Heart right ventricle (tissue), 16 donors: ENCODE results near the gene KIRREL1. TPM values are rescaled to one million over a fixed set of nuclear protein-coding genes. Genes with fewer than 3 reads are reported as not detected.
A peak's percentile ranks its signal among the peaks of the same experiment; 100 is the strongest.

Source experiments
- ATAC-seq, 8 donors: fragments of 200-7000 bp; cut with Tn5 transposase; one replicate each; pipeline ENCODE4 v1.9.1; 2020; ENCODE audit warnings: mild to moderate bottlenecking in 8 of 8, moderate library complexity in 8 of 8, moderate number of reproducible peaks in 1 of 8
- DNase-seq, 2 donors: peaks; one replicate each; pipeline ENCODE4 v3.0.0-alpha.2; 2020
- H3K27ac ChIP-seq, 10 donors: fragments of 200-600 bp; sonication (generic) in 2 of 10; one replicate each; pipeline versions ENCODE4 v1.5.0 to v1.8.0; 2020 to 2022; ENCODE audit warnings: mild to moderate bottlenecking in 3 of 10
- H3K27me3 ChIP-seq, 7 donors: fragments of 200-600 bp; one replicate each; pipeline ENCODE4 v1.8.0; 2021 to 2022; ENCODE audit warnings: mild to moderate bottlenecking in 2 of 7
- H3K36me3 ChIP-seq, 9 donors: fragments of 200-600 bp; sonication (generic) in 1 of 9; one replicate each; pipeline versions ENCODE4 v1.5.0 to v1.8.0; 2020 to 2022; ENCODE audit warnings: mild to moderate bottlenecking in 2 of 9
- H3K4me1 ChIP-seq, 9 donors: fragments of 200-600 bp; sonication (generic) in 1 of 9; one replicate each; pipeline versions ENCODE4 v1.5.0 to v1.8.0; 2020 to 2022; ENCODE audit warnings: mild to moderate bottlenecking in 4 of 9
- H3K4me3 ChIP-seq, 10 donors: fragments of 200-600 bp; sonication (generic) in 2 of 10; one replicate each; pipeline versions ENCODE4 v1.5.0 to v1.8.0; 2020 to 2022; ENCODE audit warnings: mild to moderate bottlenecking in 7 of 10, moderate library complexity in 2 of 10
- H3K9me3 ChIP-seq, 11 donors: fragments of 200-600 bp in 10 of 11; sonication (generic) in 2 of 11; one replicate each; pipeline versions ENCODE4 v1.5.0 to v1.8.0; 2013 to 2022; ENCODE audit warnings: mild to moderate bottlenecking in 2 of 11, control low read depth in 1 of 11, moderate library complexity in 1 of 11
- CTCF ChIP-seq, 9 donors: fragments of 200-600 bp; sonication (generic) in 2 of 9; IDR thresholded peaks; one replicate each; pipeline versions ENCODE4 v1.5.0 to v1.8.0; 2021 to 2022; ENCODE audit warnings: antibody characterized with exemption in 9 of 9, mild to moderate bottlenecking in 5 of 9, moderate library complexity in 1 of 9
- WGBS, 2 donors: extraction: QIAGEN DNeasy Blood & Tissue Kit; methylation state at CpG; one replicate each; pipeline ENCODE4 v1.1.7; 2013; ENCODE audit warnings: inconsistent platforms in 1 of 2; 5-methylcytosine and 5-hydroxymethylcytosine counted together
- intact Hi-C, 10 donors: fragments of 100-400 bp; cut with DNase I; formaldehyde crosslinking; loops; one replicate each; pipeline versions ENCODE4 v1.11.1 to v1.14.2; 2022
- polyA plus RNA-seq, 2 donors: library from polyadenylated mRNA; stranded (reverse); fragments of 200-250 nt; gene quantifications; one replicate each; pipeline ENCODE4 v1.2.3, GENCODE V29; 2013
- total RNA-seq, 10 donors: library from RNA; stranded (reverse); fragmentation: NEBNext Ultra II Directional in 3 of 10; extraction: Animal tissue kit (Norgen Biotek cat#: 25700) in 3 of 10; gene quantifications; one replicate each; pipeline versions ENCODE4 v1.2.1 to v1.2.4, GENCODE V29; 2021 to 2023
- donor health status: Arrhythmogenic right ventricular cardiomyopathy.
- donor health status: ischemic (EF 13 %, LVEDD 7.1; RV severe dilation, severe dysfunction).
- donor health status: healthy with polysubstance abuse.
- donor health status: DM: no; HTN: yes; CAD: no.
- donor health status: DM: no; HTN: no; CAD: no.
- donor health status: ischemic (EF 25% LVEDD 6.9; RV normal size, moderate dysfunction).
- donor health status: ischemic (EF 25% LVEDD 5.7; RV mildly dilated, moderate dysfunction).
- donor health status: healthy.
- donor health status: DM: yes; HTN: yes; CAD: no.
- donor health status: Ischemic cardiomyopathy.
- donor health status: ischemic (EF 35%, LVEDD 5.7; RV mildly dilated, moderate dysfunction).
- donor health status: nonischemic (EF 11% LVEDD 7.7; RV severe dilation, severe dysfunction).
- donor health status: DM: yes; HTN: yes; CAD: no.
- donor health status: PGD.
- donor health status: ischemic (EF 29% LVEDD 5.4; RV normal size, mild dysfunction).
- donor health status: nonischemic (EF 23%, LVEDD 6.1; RV moderate dilation, normal function).

Gene KIRREL1
- total and polyA plus RNA-seq, 12 donors, result 4.1 to 14.7 (median 7.4) TPM

GRCh38 chr1:157978586-157979403, 14.7 kb upstream of the KIRREL1 start:
- Histone ChIP-seq H3K4me1 (peaks cover 0 to 11% (median 7%) of the 10 kb centered on the region in 9 donors), H3K27me3 (peaks cover 0 to 19% (median 10%) of the 10 kb centered on the region in 7 donors), H3K27ac (no peak overlapping the region), H3K9me3 (no peaks in the 10 kb centered on the region), H3K36me3 (no peaks in the 10 kb centered on the region), H3K4me3 (peak overlapping the region in 9 of 10 donors; percentile 17 to 53 (median 47))
- DNase-seq (peak in 1 of 2 donors; percentile 31), ATAC-seq (peak; percentile 55 to 83 (median 75))
- intact Hi-C loops, result loop anchor here in 1 of 10 donors (10.0 kb wide), 1 partner anchor 546 kb away; no protein-coding TSS in a partner anchor
- TF ChIP-seq CTCF (IDR thresholded peaks at IDR 0.05), result peak in 2 of 9 donors; percentile 20 to 21
- 15 to 18% methylated on average over 38 of the region's 38 CpGs for WGBS, 2 donors

- no peak for TF ChIP-seq CTCF (IDR thresholded peaks at IDR 0.05)
- Histone ChIP-seq H3K27ac (no peak overlapping the region), H3K36me3 (no peaks in the 10 kb centered on the region), H3K4me1 (peaks cover 0 to 11% (median 7%) of the 10 kb centered on the region in 9 donors), H3K4me3 (no peak overlapping the region), H3K9me3 (no peaks in the 10 kb centered on the region), H3K27me3 (peaks cover 0 to 19% (median 10%) of the 10 kb centered on the region in 7 donors)
- ATAC-seq (no peak), DNase-seq (no peak)
- WGBS, 2 donors, result 73 to 83% methylated on average over 2 of the region's 2 CpGs
- intact Hi-C loops, result loop anchor here in 1 of 10 donors (10.0 kb wide), 1 partner anchor 113 kb away; no protein-coding TSS in a partner anchor
Measured at GRCh38 chr1:157982136-157982535, 11.3 kb upstream of the KIRREL1 start.

GRCh38 chr1:157983787-157984186, 9.7 kb upstream of the KIRREL1 start:
- no peaks in the 10 kb centered on the region for H3K36me3 ChIP-seq
- no peak overlapping the region for H3K4me3 ChIP-seq
- no peak for TF ChIP-seq CTCF (IDR thresholded peaks at IDR 0.05)
- peaks cover 0 to 8% (median 4%) of the 10 kb centered on the region in 7 donors for H3K27me3 ChIP-seq
- no peaks in the 10 kb centered on the region for H3K9me3 ChIP-seq
- no peak for ATAC-seq
- H3K27ac ChIP-seq, result no peak overlapping the region
- no peak for DNase-seq
- intact Hi-C loops, result loop anchor here in 1 of 10 donors (10.0 kb wide), 1 partner anchor 111 kb away; no protein-coding TSS in a partner anchor
- 80 to 84% methylated on average over 2 of the region's 2 CpGs for WGBS, 2 donors
- H3K4me1 ChIP-seq, result peaks cover 0 to 5% (median 3%) of the 10 kb centered on the region in 9 donors

- Histone ChIP-seq H3K9me3 (no peaks in the 10 kb centered on the region), H3K4me3 (no peak overlapping the region), H3K27ac (no peak overlapping the region), H3K27me3 (peaks cover 0 to 2% (median 0%) of the 10 kb centered on the region in 7 donors), H3K36me3 (no peaks in the 10 kb centered on the region), H3K4me1 (no peaks in the 10 kb centered on the region)
- WGBS, 2 donors, result 56 to 57% methylated on average over 7 of the region's 7 CpGs
- intact Hi-C loops, result loop anchor here in 1 of 10 donors (10.0 kb wide), 1 partner anchor 110 kb away; no protein-coding TSS in a partner anchor
- no peak for TF ChIP-seq CTCF (IDR thresholded peaks at IDR 0.05)
- ATAC-seq (no peak), DNase-seq (no peak)
Measured at GRCh38 chr1:157984469-157984868, 9.0 kb upstream of the KIRREL1 start.
